CD4-positive, alpha-beta T cell (primary cell): Measurements from ENCODE around the gene SGPP1. TPM values are rescaled to one million over a fixed set of nuclear protein-coding genes. Genes with fewer than 3 reads are reported as not detected.

ENCODE experiments used
- ATAC-seq: fragments of 200-7000 bp; cut with Tn5 transposase; one replicate; pipeline ENCODE4 v1.10.0; 2022; ENCODE audit warnings: mild to moderate bottlenecking; ENCODE audit not compliant: poor library complexity
- CTCF ChIA-PET: fragments of 350-600 bp; sonication (Branson Sonifier 250); formaldehyde crosslinking; loops from one replicate; lab custom pipeline; 2021; ENCODE audit warnings: antibody characterized with exemption, inconsistent platforms; lab: Charles Lee
- POLR2A ChIA-PET: fragments of 350-600 bp; sonication (Branson Sonifier 250); formaldehyde crosslinking; loops from one replicate; lab custom pipeline; 2021; ENCODE audit warnings: antibody characterized with exemption, inconsistent platforms; lab: Charles Lee
- DNase-seq, 14 experiments: peaks; one replicate each; pipeline ENCODE4 v3.0.0-alpha.2; 2013 to 2020; ENCODE audit warnings: mixed read lengths in 2 of 14
- H3K27ac ChIP-seq, 2 donors: one replicate each; pipeline versions ENCODE4 v1.5.1 to v1.7.0; 2013; ENCODE audit warnings: low read length in 2 of 2, low read depth in 1 of 2, mild to moderate bottlenecking in 1 of 2
- H3K27me3 ChIP-seq, 2 experiments: 1 replicate in 1 of 2; 2 replicates in 1 of 2; pipeline versions ENCODE4 v1.6.1 to v1.7.0; 2013; ENCODE audit warnings: low read length in 2 of 2, control low read depth in 1 of 2, mild to moderate bottlenecking in 1 of 2, moderate library complexity in 1 of 2; ENCODE audit not compliant: insufficient read depth in 2 of 2, control insufficient read depth in 1 of 2
- H3K36me3 ChIP-seq: one replicate; pipeline ENCODE4 v1.6.1; 2013; ENCODE audit warnings: low read length, control low read depth; ENCODE audit not compliant: insufficient read depth
- H3K4me1 ChIP-seq: one replicate; pipeline ENCODE4 v1.6.1; 2013; ENCODE audit warnings: low read length, control low read depth; ENCODE audit not compliant: insufficient read depth
- H3K4me3 ChIP-seq: one replicate; pipeline ENCODE4 v1.5.1; 2013; ENCODE audit warnings: mild to moderate bottlenecking, low read length, moderate library complexity
- H3K9me3 ChIP-seq, 2 experiments: 1 replicate in 1 of 2; 2 replicates in 1 of 2; pipeline versions ENCODE4 v1.6.1 to v1.7.0; 2013; ENCODE audit warnings: low read length in 2 of 2, mild to moderate bottlenecking in 2 of 2, control low read depth in 1 of 2, moderate library complexity in 1 of 2; ENCODE audit not compliant: control insufficient read depth in 1 of 2, insufficient read depth in 1 of 2
- H3K27ac Mint-ChIP-seq: one replicate; pipeline ENCODE4 v1.8.0; 2020; ENCODE audit warnings: mixed read lengths
- H3K27me3 Mint-ChIP-seq: one replicate; pipeline ENCODE4 v1.8.0; 2021; ENCODE audit warnings: mixed read lengths
- H3K36me3 Mint-ChIP-seq: one replicate; pipeline ENCODE4 v1.8.0; 2021; ENCODE audit warnings: low read depth, mixed read lengths
- H3K4me1 Mint-ChIP-seq: one replicate; pipeline ENCODE4 v1.8.0; 2021; ENCODE audit warnings: low read depth, mixed read lengths
- H3K4me3 Mint-ChIP-seq: one replicate; pipeline ENCODE4 v1.8.0; 2020; ENCODE audit warnings: mild to moderate bottlenecking, mixed read lengths
- H3K9me3 Mint-ChIP-seq: one replicate; pipeline ENCODE4 v1.8.0; 2020; ENCODE audit warnings: mixed read lengths
- intact Hi-C, 2 experiments: fragments of 100-400 bp; cut with DNase I in 1 of 2; cut with micrococcal nuclease in 1 of 2; formaldehyde crosslinking; loops; one replicate each; pipeline versions ENCODE4 v1.15.1 to v1.9.0; 2023 to 2025; cut with DNase I, micrococcal nuclease
- total RNA-seq, 174 experiments: library from RNA in 2 of 174; stranded (reverse) in 2 of 174; gene quantifications; one replicate each; pipeline ENCODE4 v1.2.3 and lab custom pipeline; 2021 to 2026
- TF ChIP-seq, protein P1 (sequence below): fragments of 200-600 bp; IDR thresholded peaks from one replicate; pipeline ENCODE4 v1.8.0; 2022; ENCODE audit warnings: antibody characterized with exemption, mild to moderate bottlenecking

The SGPP1 gene
- total RNA-seq, 2 experiments from 2014 or later, result 16.6 to 16.8 TPM

DNA sequence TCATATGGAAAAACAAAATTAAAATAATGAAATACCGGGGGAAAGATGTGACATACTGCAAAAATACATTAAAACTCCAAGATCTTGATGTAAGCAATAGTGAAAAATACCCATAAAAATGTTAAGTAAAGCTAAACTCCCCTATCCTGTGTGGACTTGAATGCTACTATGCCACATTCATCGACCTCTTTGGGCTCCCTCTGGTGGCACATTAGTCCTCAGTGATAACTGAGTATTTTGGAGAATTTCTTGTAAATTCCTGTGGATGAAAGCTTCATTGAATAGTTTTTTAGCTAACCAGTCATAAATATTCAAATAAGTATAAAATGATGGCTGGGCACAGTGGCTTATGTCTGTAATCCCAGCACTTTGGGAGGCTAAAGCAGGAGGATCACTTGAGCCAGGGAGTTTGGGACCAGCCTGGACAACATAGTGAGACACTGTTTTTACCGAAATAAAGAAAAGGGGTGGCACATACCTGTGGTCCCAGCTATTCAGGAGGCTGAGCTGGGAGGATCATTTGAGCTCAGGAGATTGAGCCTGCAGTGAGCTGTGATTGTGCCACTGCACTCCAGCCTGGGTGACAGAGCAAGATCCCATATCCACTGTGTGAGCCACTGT lies 42.4 kb upstream of the SGPP1 start:
- intact Hi-C loops, result loop anchor here (1.0 to 5.0 kb wide), 6 partner anchors 42 to 383 kb away; partner anchors contain the start of genes PPP2R5E (in 1 of the 2) and SGPP1 (in 1 of the 2)
- Histone ChIP-seq H3K4me3 (no peak overlapping the region), H3K4me1 (no peaks in the 10 kb centered on the region), H3K27ac (no peak overlapping the region), H3K36me3 (no peaks in the 10 kb centered on the region), H3K27me3 (no peaks in the 10 kb centered on the region), H3K9me3 (no peaks in the 10 kb centered on the region)
- TF ChIP-seq, protein P1, sequence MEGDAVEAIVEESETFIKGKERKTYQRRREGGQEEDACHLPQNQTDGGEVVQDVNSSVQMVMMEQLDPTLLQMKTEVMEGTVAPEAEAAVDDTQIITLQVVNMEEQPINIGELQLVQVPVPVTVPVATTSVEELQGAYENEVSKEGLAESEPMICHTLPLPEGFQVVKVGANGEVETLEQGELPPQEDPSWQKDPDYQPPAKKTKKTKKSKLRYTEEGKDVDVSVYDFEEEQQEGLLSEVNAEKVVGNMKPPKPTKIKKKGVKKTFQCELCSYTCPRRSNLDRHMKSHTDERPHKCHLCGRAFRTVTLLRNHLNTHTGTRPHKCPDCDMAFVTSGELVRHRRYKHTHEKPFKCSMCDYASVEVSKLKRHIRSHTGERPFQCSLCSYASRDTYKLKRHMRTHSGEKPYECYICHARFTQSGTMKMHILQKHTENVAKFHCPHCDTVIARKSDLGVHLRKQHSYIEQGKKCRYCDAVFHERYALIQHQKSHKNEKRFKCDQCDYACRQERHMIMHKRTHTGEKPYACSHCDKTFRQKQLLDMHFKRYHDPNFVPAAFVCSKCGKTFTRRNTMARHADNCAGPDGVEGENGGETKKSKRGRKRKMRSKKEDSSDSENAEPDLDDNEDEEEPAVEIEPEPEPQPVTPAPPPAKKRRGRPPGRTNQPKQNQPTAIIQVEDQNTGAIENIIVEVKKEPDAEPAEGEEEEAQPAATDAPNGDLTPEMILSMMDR, result peak; percentile 75
- Mint-ChIP-seq H3K4me1 (peaks cover 5% of the 10 kb centered on the region), H3K9me3 (no peaks in the 10 kb centered on the region), H3K36me3 (no peaks in the 10 kb centered on the region), H3K4me3 (no peak overlapping the region), H3K27me3 (no peaks in the 10 kb centered on the region), H3K27ac (no peak overlapping the region)
- DNase-seq, result peak; percentile 11 to 79 (median 46)
- ChIA-PET POLR2A (interaction anchor here (0.6 to 1.6 kb wide), 8 partner anchors 42 to 618 kb away, joined by 3 to 24 read pairs (median 6); partner anchors contain the start of genes MTHFD1, PPP2R5E, SGPP1 and WDR89), CTCF (interaction anchor here (0.6 to 2.5 kb wide), 16 partner anchors 12 to 501 kb away, joined by 3 to 17 read pairs (median 4); partner anchors contain the start of gene WDR89)
- ATAC-seq, result peak; percentile 76

DNA sequence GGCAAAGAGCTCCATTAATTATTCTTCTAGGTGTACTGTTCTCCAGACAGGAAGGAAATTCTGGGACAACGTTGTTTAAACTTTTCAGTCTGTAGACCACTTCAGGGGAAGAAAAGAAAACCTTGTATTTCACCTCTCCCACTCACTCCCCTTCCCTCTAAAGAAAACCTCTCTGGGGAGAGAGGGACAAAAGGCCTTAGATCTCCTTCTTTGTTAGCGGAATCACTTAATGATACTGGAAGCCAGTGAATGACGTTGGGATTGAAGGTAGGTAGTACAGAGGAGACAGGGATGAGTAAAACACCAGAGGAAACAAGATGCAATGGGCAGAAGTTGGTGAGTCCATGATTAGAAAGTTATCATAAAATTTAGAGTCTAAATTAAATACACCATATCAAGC lies 38.7 kb upstream of the SGPP1 start:
- no peak overlapping the region for H3K27ac Mint-ChIP-seq
- TF ChIP-seq, protein P1, result no peak
- H3K4me3 Mint-ChIP-seq, result no peak overlapping the region
- CTCF ChIA-PET, result no interaction called here
- H3K9me3 ChIP-seq, result no peaks in the 10 kb centered on the region
- H3K4me1 ChIP-seq, result no peaks in the 10 kb centered on the region
- H3K27me3 ChIP-seq, result no peaks in the 10 kb centered on the region
- H3K4me3 ChIP-seq, result no peak overlapping the region
- intact Hi-C loops, result loop anchor here in 1 of 2 experiments (5.0 kb wide), 1 partner anchor 224 kb away; the partner anchor contains the start of gene PPP2R5E
- H3K36me3 ChIP-seq, result no peaks in the 10 kb centered on the region
- POLR2A ChIA-PET, result interaction anchor here (2.2 kb wide), 1 partner anchor 125 kb away, joined by 5 read pairs; the partner anchor contains the start of gene WDR89
- H3K4me1 Mint-ChIP-seq, result peaks cover 5% of the 10 kb centered on the region
- no peak for ATAC-seq
- no peaks in the 10 kb centered on the region for H3K9me3 Mint-ChIP-seq
- DNase-seq, result no peak
- H3K27me3 Mint-ChIP-seq, result no peaks in the 10 kb centered on the region
- no peak overlapping the region for H3K27ac ChIP-seq
- H3K36me3 Mint-ChIP-seq, result no peaks in the 10 kb centered on the region

DNA sequence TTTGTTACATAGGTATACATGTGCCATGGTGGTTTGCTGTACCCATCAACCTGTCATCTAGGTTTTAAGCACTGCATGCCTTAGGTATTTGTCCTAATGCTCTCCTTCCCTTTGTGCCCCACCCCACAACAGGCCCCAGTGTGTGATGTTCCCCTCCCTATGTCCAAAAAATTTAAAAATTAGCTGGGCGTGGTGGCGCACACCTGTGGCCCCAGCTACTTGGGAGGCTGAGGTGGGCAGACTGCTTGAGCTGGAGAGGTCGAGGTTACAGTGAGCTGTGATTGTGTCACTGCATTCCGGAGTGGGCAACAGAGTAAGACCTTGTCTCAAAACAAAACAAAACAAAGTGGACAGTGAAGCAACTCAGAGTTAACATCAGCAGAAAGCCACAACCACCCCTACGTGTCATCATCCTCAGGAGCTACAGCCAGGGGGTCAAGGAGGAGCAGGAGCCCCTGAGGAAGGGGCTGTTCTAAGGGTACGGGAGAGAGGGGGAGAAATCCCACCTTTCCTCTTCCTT lies 36.8 kb upstream of the SGPP1 start:
- TF ChIP-seq, protein P1, result no peak
- Mint-ChIP-seq H3K4me1 (peaks cover 9% of the 10 kb centered on the region), H3K4me3 (no peak overlapping the region), H3K9me3 (no peaks in the 10 kb centered on the region), H3K36me3 (no peaks in the 10 kb centered on the region), H3K27ac (no peak overlapping the region), H3K27me3 (no peaks in the 10 kb centered on the region)
- Histone ChIP-seq H3K4me1 (peaks cover 4% of the 10 kb centered on the region), H3K4me3 (no peak overlapping the region), H3K27me3 (no peaks in the 10 kb centered on the region), H3K36me3 (no peaks in the 10 kb centered on the region), H3K27ac (no peak overlapping the region), H3K9me3 (no peaks in the 10 kb centered on the region)
- ChIA-PET CTCF (no interaction called here), POLR2A (interaction anchor here (0.8 kb wide), 1 partner anchor 114 kb away, joined by 3 read pairs; no protein-coding TSS in a partner anchor)
- intact Hi-C loops, result loop anchor here in 1 of 2 experiments (5.0 kb wide), 1 partner anchor 222 kb away; the partner anchor contains the start of gene PPP2R5E
- ATAC-seq (no peak), DNase-seq (no peak)
